RKO (cell line): ENCODE data around the gene CADM1.

Experiments used
- DNase-seq: peaks from one replicate; pipeline ENCODE4 v3.0.0-alpha.2; 2016; ENCODE audit warnings: low spot score

Gene CADM1

GRCh38 chr11:115398333-115399080, 105.7 kb downstream of the CADM1 start:
- DNase-seq: no peak

GRCh38 chr11:115396533-115396932, 107.7 kb downstream of the CADM1 start:
- DNase-seq: no peak

GRCh38 chr11:115393950-115394349, 110.3 kb downstream of the CADM1 start:
- DNase-seq: no peak

GRCh38 chr11:115391598-115391997, 112.6 kb downstream of the CADM1 start:
- DNase-seq: no peak

GRCh38 chr11:115391160-115391559, 113.1 kb downstream of the CADM1 start:
- DNase-seq: no peak

GRCh38 chr11:115390441-115390840, 113.8 kb downstream of the CADM1 start:
- no peak for DNase-seq

GRCh38 chr11:115389790-115390189, 114.4 kb downstream of the CADM1 start:
- DNase-seq: no peak

- no peak for DNase-seq
Measured at GRCh38 chr11:115385226-115385625, 119.0 kb downstream of the CADM1 start.

GRCh38 chr11:115384236-115384635, 120.0 kb downstream of the CADM1 start:
- no peak for DNase-seq

GRCh38 chr11:115383431-115383830, 120.8 kb downstream of the CADM1 start:
- DNase-seq: no peak

- no peak for DNase-seq
Measured at GRCh38 chr11:115379528-115379927, 124.7 kb downstream of the CADM1 start.

- no peak for DNase-seq
Measured at GRCh38 chr11:115378557-115378956, 125.7 kb downstream of the CADM1 start.

- no peak for DNase-seq
Measured at GRCh38 chr11:115377882-115378296, 126.3 kb downstream of the CADM1 start.

GRCh38 chr11:115368616-115369015, 135.6 kb downstream of the CADM1 start:
- no peak for DNase-seq

- DNase-seq: no peak
Measured at GRCh38 chr11:115366826-115367225, 137.4 kb downstream of the CADM1 start.

- DNase-seq: no peak
Measured at GRCh38 chr11:115365907-115366306, 138.3 kb downstream of the CADM1 start.

- DNase-seq: no peak
Measured at GRCh38 chr11:115364896-115365295, 139.3 kb downstream of the CADM1 start.

- no peak for DNase-seq
Measured at GRCh38 chr11:115363921-115364320, 140.3 kb downstream of the CADM1 start.

- no peak for DNase-seq
Measured at GRCh38 chr11:115363426-115363825, 140.8 kb downstream of the CADM1 start.

GRCh38 chr11:115362997-115363396, 141.2 kb downstream of the CADM1 start:
- DNase-seq: no peak

GRCh38 chr11:115361025-115361424, 143.2 kb downstream of the CADM1 start:
- no peak for DNase-seq

- DNase-seq: peak; percentile 5
Measured at GRCh38 chr11:115360186-115360824, 143.9 kb downstream of the CADM1 start.

GRCh38 chr11:115357066-115357465, 147.1 kb downstream of the CADM1 start:
- DNase-seq: no peak
